Right renal cortex interstitium (tissue), 3 donors: ENCODE data around the gene HSD17B3. TPM values are rescaled to one million over a fixed set of nuclear protein-coding genes. Genes with fewer than 3 reads are reported as not detected.
"Not testable (repeated sequence)": the region's sequence is repeated elsewhere in the genome, so short reads cannot be mapped to it uniquely, and the experiment has no call there.

Experiments used
- DNase-seq, 3 donors: peaks; one replicate each; pipeline ENCODE4 v3.0.0-alpha.2; 2013; ENCODE audit warnings: low read depth in 3 of 3, low spot score in 2 of 3
- polyA plus RNA-seq, 3 donors: library from polyadenylated mRNA; unstranded; fragments of 120-200 nt; gene quantifications; one replicate each; pipeline ENCODE4 v1.2.1, GENCODE V29; 2013; ENCODE audit not compliant: insufficient read length in 3 of 3

Gene HSD17B3
- polyA plus RNA-seq, 3 donors, result 0.67 to 1.2 (median 0.72) TPM

- DNase-seq, result no peak
Measured at GRCh38 chr9:96201140-96201539, 100.8 kb downstream of the HSD17B3 start.

GRCh38 chr9:96199006-96199405, 103.0 kb downstream of the HSD17B3 start:
- DNase-seq, result no peak

GRCh38 chr9:96195541-96195940, 106.4 kb downstream of the HSD17B3 start:
- no peak for DNase-seq

GRCh38 chr9:96193236-96193755, 108.7 kb downstream of the HSD17B3 start:
- DNase-seq, result no peak

GRCh38 chr9:96192710-96193109, 109.3 kb downstream of the HSD17B3 start:
- DNase-seq, result no peak

- no peak for DNase-seq
Measured at GRCh38 chr9:96189995-96190394, 112.0 kb downstream of the HSD17B3 start.

- not testable (repeated sequence) for DNase-seq
Measured at GRCh38 chr9:96189581-96189980, 112.4 kb downstream of the HSD17B3 start.

- DNase-seq, result no peak
Measured at GRCh38 chr9:96188571-96188970, 113.4 kb downstream of the HSD17B3 start.

GRCh38 chr9:96187151-96187555, 114.8 kb downstream of the HSD17B3 start:
- DNase-seq, result no peak

- peak in 1 of 3 donors; percentile 40 for DNase-seq
Measured at GRCh38 chr9:96186591-96187011, 115.4 kb downstream of the HSD17B3 start.

GRCh38 chr9:96185518-96186156, 116.3 kb downstream of the HSD17B3 start:
- no peak for DNase-seq

Other genes with a start within 250 kb of the HSD17B3 start
- 10 to 100 TPM; 38.3 to 44.0 (median 40.2) TPM for gene SLC35D2, start 81.5 kb upstream of the HSD17B3 start, polyA plus RNA-seq
- 10 to 100 TPM in 2 of 3 donors, 1 to 10 TPM in 1; 8.4 to 10.5 (median 10.3) TPM for gene ZNF367, start 116.2 kb upstream of the HSD17B3 start, polyA plus RNA-seq
- gene HABP4, start 148.0 kb upstream of the HSD17B3 start, polyA plus RNA-seq, result 10 to 100 TPM; 19.0 to 22.0 (median 20.3) TPM